Gastroesophageal sphincter (tissue), 3 donors: Measurements from ENCODE around the gene NAALADL2.

Experiments used
- EP300 ChIP-seq: sonication (generic); formaldehyde crosslinking; IDR thresholded peaks from one replicate; pipeline ENCODE4 v1.6.1; 2017; ENCODE audit warnings: antibody characterized with exemption, mild to moderate bottlenecking
- POLR2A ChIP-seq, 2 donors: fragments of 450-650 bp; IDR thresholded peaks; one replicate each; pipeline ENCODE4 v1.6.1; 2017; ENCODE audit warnings: antibody characterized with exemption in 2 of 2, mild to moderate bottlenecking in 2 of 2, moderate library complexity in 1 of 2
- POLR2AphosphoS5 ChIP-seq: sonication (generic); formaldehyde crosslinking; IDR thresholded peaks from one replicate; pipeline ENCODE4 v1.6.1; 2017; ENCODE audit warnings: antibody characterized with exemption
- TF ChIP-seq, protein P1 (sequence below), 4 experiments: fragments of 200-600 bp in 2 of 4; fragments of 450-650 bp in 2 of 4; sonication (generic) in 1 of 4; IDR thresholded peaks; one replicate each; pipeline ENCODE4 v1.5.1; 2017 to 2019; ENCODE audit warnings: antibody characterized with exemption in 4 of 4, mild to moderate bottlenecking in 2 of 4, moderate library complexity in 2 of 4

DNA sequence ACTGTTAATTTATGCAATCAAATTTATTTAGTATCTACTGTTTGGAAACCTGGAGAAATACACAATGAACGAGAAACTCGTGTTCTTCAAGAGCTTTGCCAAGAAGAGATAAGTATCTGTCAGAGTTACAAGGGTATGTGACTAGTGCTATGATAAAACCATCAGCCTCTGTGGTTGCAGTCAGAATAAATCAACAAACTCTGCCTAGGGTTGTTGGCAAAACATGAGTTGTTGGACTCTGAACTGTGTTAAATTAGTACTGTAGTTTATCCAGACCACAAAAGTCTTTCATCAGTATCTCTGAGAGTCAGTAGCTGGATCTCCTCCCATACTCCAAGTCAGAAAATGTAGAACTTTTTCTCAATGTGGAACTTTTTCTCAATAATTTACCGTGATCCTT, 918.4 kb downstream of the NAALADL2 start:
- no peak for TF ChIP-seq POLR2AphosphoS5
- TF ChIP-seq POLR2A (IDR thresholded peaks at IDR 0.05), result no peak
- TF ChIP-seq, protein P1, sequence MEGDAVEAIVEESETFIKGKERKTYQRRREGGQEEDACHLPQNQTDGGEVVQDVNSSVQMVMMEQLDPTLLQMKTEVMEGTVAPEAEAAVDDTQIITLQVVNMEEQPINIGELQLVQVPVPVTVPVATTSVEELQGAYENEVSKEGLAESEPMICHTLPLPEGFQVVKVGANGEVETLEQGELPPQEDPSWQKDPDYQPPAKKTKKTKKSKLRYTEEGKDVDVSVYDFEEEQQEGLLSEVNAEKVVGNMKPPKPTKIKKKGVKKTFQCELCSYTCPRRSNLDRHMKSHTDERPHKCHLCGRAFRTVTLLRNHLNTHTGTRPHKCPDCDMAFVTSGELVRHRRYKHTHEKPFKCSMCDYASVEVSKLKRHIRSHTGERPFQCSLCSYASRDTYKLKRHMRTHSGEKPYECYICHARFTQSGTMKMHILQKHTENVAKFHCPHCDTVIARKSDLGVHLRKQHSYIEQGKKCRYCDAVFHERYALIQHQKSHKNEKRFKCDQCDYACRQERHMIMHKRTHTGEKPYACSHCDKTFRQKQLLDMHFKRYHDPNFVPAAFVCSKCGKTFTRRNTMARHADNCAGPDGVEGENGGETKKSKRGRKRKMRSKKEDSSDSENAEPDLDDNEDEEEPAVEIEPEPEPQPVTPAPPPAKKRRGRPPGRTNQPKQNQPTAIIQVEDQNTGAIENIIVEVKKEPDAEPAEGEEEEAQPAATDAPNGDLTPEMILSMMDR (IDR thresholded peaks at IDR 0.05), result no peak
- TF ChIP-seq EP300, result no peak
